ENCODE data around the gene RET.
A peak's percentile ranks its signal among the peaks of the same experiment; 100 is the strongest.

The RET gene

GRCh38 chr10:43118631-43119415, 42.0 kb downstream of the RET start (continued):
- no peak for TF ChIP-seq ZNF518A (tag by site-specific recombination; conservative IDR thresholded peaks at IDR 0.05; ENCODE audit: low read depth)
- no peak for TF ChIP-seq IKZF3 (tag by site-specific recombination; IDR thresholded peaks at IDR 0.05)
- TF ChIP-seq ZNF10 (tag by site-specific recombination; IDR thresholded peaks at IDR 0.05): no peak
- no peak for TF ChIP-seq ZNF16 (tag by site-specific recombination; IDR thresholded peaks at IDR 0.05; ENCODE audit: low read depth)
- no peak for TF ChIP-seq ZIC2 (tag by site-specific recombination; IDR thresholded peaks at IDR 0.05)
- no peak for TF ChIP-seq BCL11B (tag by site-specific recombination; IDR thresholded peaks at IDR 0.05; ENCODE audit: low read depth)

- H3K4me3 ChIP-seq (ENCODE audit: low read depth, low read length): no peak overlapping the region
- ChIA-PET CTCF (interaction anchor here (0.6 kb wide), 1 partner anchor 50 kb away, joined by 3 read pairs; no protein-coding TSS in a partner anchor), POLR2A (interaction anchor here (0.6 kb wide), 1 partner anchor 28 kb away, joined by 5 read pairs; no protein-coding TSS in a partner anchor)
- no peaks in the 10 kb centered on the region for H3K9me3 ChIP-seq (ENCODE audit: control insufficient read depth, insufficient read depth, low read depth, low read length)
- no peaks in the 10 kb centered on the region for H3K4me1 ChIP-seq (ENCODE audit: control insufficient read depth, insufficient read depth, low read length)
- no peaks in the 10 kb centered on the region for H3K36me3 ChIP-seq (ENCODE audit: control insufficient read depth in 2 of 2, insufficient read depth in 1 of 2, low read length in 2 of 2)
- H3K27ac ChIP-seq (ENCODE audit: extremely low read depth, low read depth, low read length): no peak overlapping the region
- no peak for TF ChIP-seq ZFP37 (tag by site-specific recombination; IDR thresholded peaks at IDR 0.05)
- TF ChIP-seq ZNF398 (tag by site-specific recombination; IDR thresholded peaks at IDR 0.05): no peak
- TF ChIP-seq ZNF138 (tag by site-specific recombination; IDR thresholded peaks at IDR 0.05; ENCODE audit: borderline replicate concordance): no peak
- no peak for TF ChIP-seq TSHZ1 (tag by site-specific recombination; IDR thresholded peaks at IDR 0.05; ENCODE audit: borderline replicate concordance)
- TF ChIP-seq TCF7L2 (IDR thresholded peaks at IDR 0.05; ENCODE audit: borderline replicate concordance, low read depth, low read length): no peak
- no peak for TF ChIP-seq ZNF26 (tag by site-specific recombination; IDR thresholded peaks at IDR 0.05)
- TF ChIP-seq ELK4 (IDR thresholded peaks at IDR 0.05; ENCODE audit: borderline replicate concordance, low read depth, low read length): no peak
- TF ChIP-seq ZNF114 (tag by site-specific recombination; IDR thresholded peaks at IDR 0.05): no peak
- TF ChIP-seq ZNF174 (tag by site-specific recombination; IDR thresholded peaks at IDR 0.05): no peak
- TF ChIP-seq KLF8 (tag by site-specific recombination; IDR thresholded peaks at IDR 0.05): peak; percentile 97
- TF ChIP-seq REST (tag by site-specific recombination; IDR thresholded peaks at IDR 0.05): no peak
Observed at GRCh38 chr10:43119416-43120115, 42.7 kb downstream of the RET start.

All from HEK293 (cell line).